K562 (cell line): Measurements from ENCODE around the gene BCAP31. TPM values are rescaled to one million over a fixed set of nuclear protein-coding genes. Genes with fewer than 3 reads are reported as not detected.

Source experiments
- ATAC-seq: fragments of 200-7000 bp; cut with Tn5 transposase; 3 replicates; pipeline ENCODE4 v1.9.1; 2020; ENCODE audit warnings: moderate library complexity
- BruUV-seq: library from RNA; stranded (reverse); fragments of 400-500 nt; replicated peaks from 2 replicates; lab custom pipeline; 2021; lab: Mats Ljungman, UMichigan
- CTCF ChIA-PET: fragments of 300-600 bp; formaldehyde crosslinking; extraction: SDS; loops from one replicate; lab custom pipeline; 2021; ENCODE audit warnings: low intra/inter-chr PET ratio; lab: Yijun Ruan, JAX
- POLR2A ChIA-PET: fragments of 300-600, 350-650 bp; sonication (Branson Sonifier 250); formaldehyde crosslinking; extraction: SDS; loops from one replicate; lab custom pipeline; 2021; ENCODE audit warnings: antibody characterized with exemption, inconsistent platforms; lab: Yijun Ruan, JAX
- DNase-seq, 4 experiments: peaks; one replicate each; pipeline versions ENCODE4 v3.0.0 to v3.0.0-alpha.2; 2011 to 2018; ENCODE audit warnings: low spot score in 3 of 4, mixed read lengths in 3 of 4; ENCODE audit errors: extremely low read depth in 1 of 4
- FAIRE-seq: peaks from 2 replicates; lab custom pipeline; 2011; peaks lifted over from hg19 to GRCh38; lab: Jason Lieb, UNC
- H2AFZ ChIP-seq: 2 replicates; pipeline ENCODE4 v1.6.0; 2011; ENCODE audit warnings: low read depth, low read length, control low read depth, inconsistent platforms
- H3K27ac ChIP-seq: fragments of 200-600 bp; 3 replicates; pipeline ENCODE4 v1.8.0; 2011; ENCODE audit warnings: low read depth, mild to moderate bottlenecking, control low read depth, inconsistent platforms, low read length, moderate library complexity, mixed read lengths; ENCODE audit errors: extremely low read depth
- H3K27me3 ChIP-seq, 2 experiments: fragments of 300-600 bp in 1 of 2; 2 replicates in 1 of 2; 3 replicates in 1 of 2; pipeline versions ENCODE4 v1.6.0 to v1.8.0; 2011; ENCODE audit warnings: inconsistent platforms in 2 of 2, low read length in 2 of 2, mild to moderate bottlenecking in 1 of 2, mixed read lengths in 1 of 2, moderate library complexity in 1 of 2; ENCODE audit not compliant: control insufficient read depth in 2 of 2, insufficient read depth in 2 of 2
- H3K36me3 ChIP-seq: fragments of 300-600 bp; 3 replicates; pipeline ENCODE4 v1.8.0; 2011; ENCODE audit warnings: mild to moderate bottlenecking, low read length, inconsistent platforms; ENCODE audit not compliant: control insufficient read depth, insufficient read depth
- H3K4me1 ChIP-seq, 2 experiments: fragments of 200-600 bp in 1 of 2; replicated peaks in 1 of 2; 2 replicates in 1 of 2; 3 replicates in 1 of 2; pipeline versions ENCODE4 v1.5.1 to v1.8.0; 2011; ENCODE audit warnings: inconsistent platforms in 2 of 2, low read length in 2 of 2, mild to moderate bottlenecking in 1 of 2, mixed read lengths in 1 of 2, moderate library complexity in 1 of 2; ENCODE audit not compliant: control insufficient read depth in 2 of 2, insufficient read depth in 2 of 2
- H3K4me2 ChIP-seq: 2 replicates; pipeline ENCODE4 v1.6.1; 2011; ENCODE audit warnings: low read length, control low read depth, inconsistent platforms, mixed read lengths; ENCODE audit not compliant: insufficient read depth
- H3K4me3 ChIP-seq: fragments of 200-600 bp; sonication (generic), shearing (Covaris generic); 2 replicates; pipeline ENCODE4 v1.5.1; 2016; ENCODE audit warnings: control low read depth, inconsistent platforms
- H3K79me2 ChIP-seq: fragments of 200-600 bp; 3 replicates; pipeline ENCODE4 v1.8.0; 2011; ENCODE audit warnings: low read length, inconsistent platforms; ENCODE audit not compliant: control insufficient read depth, insufficient read depth
- H3K9ac ChIP-seq, 2 experiments: 2 replicates each; pipeline versions ENCODE4 v1.6.0 to v1.6.1; 2011; ENCODE audit warnings: low read depth in 2 of 2, low read length in 2 of 2, control low read depth in 1 of 2, inconsistent platforms in 1 of 2, mild to moderate bottlenecking in 1 of 2, mixed read lengths in 1 of 2; ENCODE audit not compliant: insufficient read depth in 1 of 2
- H3K9me1 ChIP-seq: one replicate; pipeline ENCODE4 v1.6.0; 2011; ENCODE audit warnings: inconsistent platforms, mild to moderate bottlenecking, low read length, moderate library complexity; ENCODE audit not compliant: control insufficient read depth, insufficient read depth
- H3K9me3 ChIP-seq: replicated peaks from 2 replicates; pipeline ENCODE4 v1.5.1; 2011; ENCODE audit warnings: low read depth, low read length, inconsistent platforms; ENCODE audit not compliant: control insufficient read depth, insufficient read depth
- H4K20me1 ChIP-seq: replicated peaks from 2 replicates; pipeline ENCODE4 v1.6.1; 2011; ENCODE audit warnings: low read length, inconsistent platforms, mixed read lengths; ENCODE audit not compliant: control insufficient read depth, insufficient read depth
- HNRNPLL ChIP-seq: fragments of 200-400 bp; formaldehyde crosslinking; IDR thresholded peaks from 2 replicates; pipeline ENCODE4 v1.6.1; 2017; ENCODE audit warnings: low read length, low read depth, mild to moderate bottlenecking; ENCODE audit not compliant: poor library complexity, severe bottlenecking
- LCOR ChIP-seq: sonication (generic); formaldehyde crosslinking; IDR thresholded peaks from 2 replicates; pipeline ENCODE4 v1.8.0; 2022; ENCODE audit warnings: mild to moderate bottlenecking, missing genetic modification reagents
- MEIS2 ChIP-seq: fragments of 450-650 bp; IDR thresholded peaks from 2 replicates; pipeline ENCODE4 v1.6.1; 2014; ENCODE audit warnings: mild to moderate bottlenecking; ENCODE audit not compliant: partially characterized antibody
- PBX2 ChIP-seq, 2 experiments: IDR thresholded peaks in 1 of 2; conservative IDR thresholded peaks in 1 of 2; 2 replicates each; pipeline ENCODE4 v1.6.1; 2016; ENCODE audit warnings: low read depth in 2 of 2, mild to moderate bottlenecking in 1 of 2, missing compliant biosample characterization in 1 of 2, missing genetic modification characterization in 1 of 2, moderate library complexity in 1 of 2
- TEAD2 ChIP-seq: fragments of 450-650 bp; IDR thresholded peaks from 2 replicates; pipeline ENCODE4 v1.6.1; 2016; ENCODE audit warnings: missing genetic modification characterization, control low read depth, missing compliant biosample characterization
- ZFP36 ChIP-seq: fragments of 150-350 bp; IDR thresholded peaks from 2 replicates; pipeline ENCODE4 v1.6.1; 2018; ENCODE audit warnings: low read length, low read depth; ENCODE audit not compliant: partially characterized antibody
- ZNF165 ChIP-seq: fragments of 250-450 bp; sonication (Bioruptor Pico); IDR thresholded peaks from 2 replicates; pipeline ENCODE4 v1.4.0; 2020; ENCODE audit warnings: borderline replicate concordance
- WGBS: fragments of 100-300 bp; shearing (Covaris generic); methylation state at CpG from one replicate; pipeline ENCODE4 v1.1.6; 2016; ENCODE audit warnings: low coverage, mixed read lengths; ENCODE audit not compliant: insufficient coverage; ENCODE audit errors: missing lambda C conversion rate; 5-methylcytosine and 5-hydroxymethylcytosine counted together
- in situ Hi-C: fragments of 300-500 bp; cut with MboI; formaldehyde crosslinking; loops from 4 replicates; pipeline ENCODE4 v1.15.0; 2018; ENCODE audit warnings: inconsistent platforms, mixed read lengths
- intact Hi-C: fragments of 100-400 bp; cut with micrococcal nuclease; formaldehyde crosslinking; loops from 2 replicates; pipeline ENCODE4 v1.14.2; 2022
- polyA plus RNA-seq, 8 experiments: library from polyadenylated mRNA; depleted of rRNA in 4 of 8; stranded (reverse) in 5 of 8; unstranded in 3 of 8; fragments of >200 nt; fragmentation: Nextera tagmentation in 2 of 8; fragmentation: Illumina TruSeq in 1 of 8; extraction: Ambion mirVana in 2 of 8; extraction: Trizol in 1 of 8; gene quantifications; 2 replicates each; pipeline versions ENCODE4 v1.2.1 to v1.2.3, GENCODE V29; 2011 to 2014; ENCODE audit warnings: inconsistent platforms in 1 of 8, missing spikeins in 1 of 8
- total RNA-seq, 7 experiments: library from RNA; depleted of rRNA in 6 of 7; stranded (reverse); fragments of >200 nt in 6 of 7; fragmentation: Illumina TruSeq in 2 of 7; extraction: Trizol in 2 of 7; gene quantifications; 2 replicates each; pipeline versions ENCODE4 v1.2.1 to v1.2.3, GENCODE V29; 2011 to 2021; ENCODE audit warnings: low replicate concordance in 1 of 7

The BCAP31 gene
- total and polyA plus RNA-seq, 9 of the 15 experiments (the other 6 are each of a cell fraction or from before 2014, with no cell fraction given) = 156 to 683 (median 188) TPM

GRCh38 chrX:153764786-153765137 lies 40.6 kb upstream of the BCAP31 start:
- H3K4me3 ChIP-seq = peak overlapping the region; percentile 51
- ChIA-PET POLR2A (interaction anchor here (0.8 kb wide), 1 partner anchor 88 kb away, joined by 3 read pairs; no protein-coding TSS in a partner anchor), CTCF (interaction anchor here (0.8 to 1.4 kb wide), 2 partner anchors 183 to 189 kb away, joined by 3 to 7 read pairs; no protein-coding TSS in a partner anchor)
- ATAC-seq (no peak), DNase-seq (no peak), FAIRE-seq (no peak)
- H3K4me1 ChIP-seq = peaks cover 15 to 72% of the 10 kb centered on the region in 2 experiments
- no peak overlapping the region for H2AFZ ChIP-seq
- no peaks in the 10 kb centered on the region for H3K27me3 ChIP-seq
- peak overlapping the region; percentile 87 for H3K4me2 ChIP-seq
- no peaks in the 10 kb centered on the region for H3K36me3 ChIP-seq
- in situ Hi-C loops (no loop called here), intact Hi-C loops (loop anchor here (2.0 to 5.0 kb wide), 3 partner anchors 30 to 182 kb away; partner anchors contain the start of genes ARHGAP4, IDH3G and SSR4)
- 51% methylated on average over 4 of the region's 7 CpGs for WGBS
- no peaks in the 10 kb centered on the region for H3K9me3 ChIP-seq
- TF ChIP-seq TEAD2 (tag) = no peak
- no peak for TF ChIP-seq PBX2 (CRISPR knock-in tag; IDR thresholded peaks at IDR 0.05; ENCODE audit: low read depth)
- TF ChIP-seq PBX2 (tag; conservative IDR thresholded peaks at IDR 0.05; ENCODE audit: low read depth) = no peak
- TF ChIP-seq HNRNPLL = no peak
- no peak for TF ChIP-seq ZNF165 (CRISPR knock-in tag)
- no peak for TF ChIP-seq ZFP36
- TF ChIP-seq MEIS2 = no peak
- no peak for TF ChIP-seq LCOR (CRISPR knock-in tag)
- H3K27ac ChIP-seq = peak overlapping the region; percentile 99
- H3K79me2 ChIP-seq = peaks cover 14% of the 10 kb centered on the region
- H4K20me1 ChIP-seq = no peaks in the 10 kb centered on the region
- H3K9ac ChIP-seq = peak overlapping the region; percentile 92 to 96
- no TSS peak for BruUV-seq
- H3K9me1 ChIP-seq = no peaks in the 10 kb centered on the region
